ENCODE results near the gene OR2AG1. TPM values are rescaled to one million over a fixed set of nuclear protein-coding genes. Genes with fewer than 3 reads are reported as not detected.

The OR2AG1 gene
- total and polyA plus RNA-seq, 2 experiments from 2014 or later, result 0.83 TPM; not detected in 1

GRCh38 chr11:6735306-6735705 lies 47.5 kb upstream of the OR2AG1 start:
- H4K20me1 ChIP-seq (ENCODE audit: insufficient read depth, poor library complexity, severe bottlenecking), result no peaks in the 10 kb centered on the region
- no peaks in the 10 kb centered on the region for H3K27me3 ChIP-seq
- H3K4me2 ChIP-seq, result no peak overlapping the region
- WGBS (ENCODE audit: low lambda C conversion rate, missing lambda C conversion rate), result 54% methylated on average over 3 of the region's 3 CpGs
- H3K4me3 ChIP-seq, result no peak overlapping the region
- no peak for TF ChIP-seq EZH2 (IDR thresholded peaks at IDR 0.05; ENCODE audit: borderline replicate concordance)
- no peak for TF ChIP-seq EZH2phosphoT487 (IDR thresholded peaks at IDR 0.05; ENCODE audit: low read depth, severe bottlenecking, unreplicated experiment)
- no peak for TF ChIP-seq CTCF (IDR thresholded peaks at IDR 0.05; ENCODE audit: poor library complexity)
- H3K36me3 ChIP-seq (replicated peaks; ENCODE audit: insufficient read depth, low read depth), result no peaks in the 10 kb centered on the region
- H3K79me2 ChIP-seq, result no peaks in the 10 kb centered on the region
- no peak for DNase-seq (ENCODE audit: low spot score)
- H3K4me1 ChIP-seq (ENCODE audit: insufficient read depth), result no peaks in the 10 kb centered on the region
- no peak overlapping the region for H2AFZ ChIP-seq
- H3K27ac ChIP-seq, result no peak overlapping the region
- no peaks in the 10 kb centered on the region for H3K9me3 ChIP-seq (ENCODE audit: low read depth)
- no peaks in the 10 kb centered on the region for H3K9me2 ChIP-seq (replicated peaks; ENCODE audit: insufficient read depth)

- H3K36me3 ChIP-seq (replicated peaks; ENCODE audit: insufficient read depth, low read depth), result no peaks in the 10 kb centered on the region
- TF ChIP-seq EZH2phosphoT487 (IDR thresholded peaks at IDR 0.05; ENCODE audit: low read depth, severe bottlenecking, unreplicated experiment), result no peak
- no peak for TF ChIP-seq EZH2 (IDR thresholded peaks at IDR 0.05; ENCODE audit: borderline replicate concordance)
- no peak for TF ChIP-seq CTCF (IDR thresholded peaks at IDR 0.05; ENCODE audit: poor library complexity)
- H3K4me2 ChIP-seq, result no peak overlapping the region
- no peaks in the 10 kb centered on the region for H3K9me3 ChIP-seq (ENCODE audit: low read depth)
- H3K4me3 ChIP-seq, result no peak overlapping the region
- H3K9me2 ChIP-seq (replicated peaks; ENCODE audit: insufficient read depth), result no peaks in the 10 kb centered on the region
- H3K79me2 ChIP-seq, result no peaks in the 10 kb centered on the region
- WGBS (ENCODE audit: low lambda C conversion rate, missing lambda C conversion rate), result 80% methylated on average over 3 of the region's 3 CpGs
- H2AFZ ChIP-seq, result no peak overlapping the region
- H4K20me1 ChIP-seq (ENCODE audit: insufficient read depth, poor library complexity, severe bottlenecking), result no peaks in the 10 kb centered on the region
- H3K4me1 ChIP-seq (ENCODE audit: insufficient read depth), result no peaks in the 10 kb centered on the region
- H3K27ac ChIP-seq, result no peak overlapping the region
- H3K27me3 ChIP-seq, result no peaks in the 10 kb centered on the region
- no peak for DNase-seq (ENCODE audit: low spot score)
Measured at GRCh38 chr11:6736495-6737121, 46.2 kb upstream of the OR2AG1 start.

GRCh38 chr11:6737872-6738466 lies 44.9 kb upstream of the OR2AG1 start:
- Histone ChIP-seq H2AFZ (no peak overlapping the region), H3K27me3 (no peaks in the 10 kb centered on the region), H3K4me3 (no peak overlapping the region), H3K79me2 (no peaks in the 10 kb centered on the region), H3K9me2 (replicated peaks; ENCODE audit: insufficient read depth) (no peaks in the 10 kb centered on the region), H3K9me3 (ENCODE audit: low read depth) (no peaks in the 10 kb centered on the region), H3K36me3 (replicated peaks; ENCODE audit: insufficient read depth, low read depth) (no peaks in the 10 kb centered on the region), H3K4me1 (ENCODE audit: insufficient read depth) (no peaks in the 10 kb centered on the region), H3K4me2 (no peak overlapping the region), H4K20me1 (ENCODE audit: insufficient read depth, poor library complexity, severe bottlenecking) (no peaks in the 10 kb centered on the region), H3K27ac (no peak overlapping the region)
- TF ChIP-seq CTCF (IDR thresholded peaks at IDR 0.05; ENCODE audit: poor library complexity) (peak; percentile 69), EZH2 (IDR thresholded peaks at IDR 0.05; ENCODE audit: borderline replicate concordance) (no peak), EZH2phosphoT487 (IDR thresholded peaks at IDR 0.05; ENCODE audit: low read depth, severe bottlenecking, unreplicated experiment) (no peak)
- peak; percentile 72 for DNase-seq (ENCODE audit: low spot score)
- WGBS (ENCODE audit: low lambda C conversion rate, missing lambda C conversion rate), result 24% methylated on average over 2 of the region's 2 CpGs

All from hepatocyte (in vitro differentiated cells).